HG02938 (cell line): Measurements from ENCODE around the gene FCN2.
"Not testable (repeated sequence)": the region's sequence is repeated elsewhere in the genome, so short reads cannot be mapped to it uniquely, and the experiment has no call there.

Experiments
- ATAC-seq: cut with Tn5 transposase; IDR thresholded peaks from one replicate; pipeline ENCODE4 v1.9.1; 2021; ENCODE audit warnings: mild to moderate bottlenecking, moderate library complexity; ENCODE audit not compliant: unreplicated experiment

The FCN2 gene

DNA sequence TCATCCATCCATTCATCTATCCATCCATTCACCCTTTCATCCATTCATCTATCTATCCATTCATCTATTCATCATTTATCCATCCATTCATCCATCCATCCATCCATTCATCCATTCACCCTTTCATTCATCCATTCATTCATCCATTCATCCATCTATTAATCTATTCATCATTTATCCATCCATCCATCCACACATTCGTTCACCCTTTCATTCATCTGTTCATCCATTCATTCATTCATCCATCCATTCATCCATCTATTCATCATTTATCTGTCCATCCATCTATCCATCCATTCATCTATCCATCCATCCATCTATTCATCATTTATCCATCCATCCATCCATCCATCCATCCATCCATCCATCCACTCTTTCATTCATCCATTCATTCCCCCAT, 33.9 kb upstream of the FCN2 start:
- no peak for ATAC-seq

DNA sequence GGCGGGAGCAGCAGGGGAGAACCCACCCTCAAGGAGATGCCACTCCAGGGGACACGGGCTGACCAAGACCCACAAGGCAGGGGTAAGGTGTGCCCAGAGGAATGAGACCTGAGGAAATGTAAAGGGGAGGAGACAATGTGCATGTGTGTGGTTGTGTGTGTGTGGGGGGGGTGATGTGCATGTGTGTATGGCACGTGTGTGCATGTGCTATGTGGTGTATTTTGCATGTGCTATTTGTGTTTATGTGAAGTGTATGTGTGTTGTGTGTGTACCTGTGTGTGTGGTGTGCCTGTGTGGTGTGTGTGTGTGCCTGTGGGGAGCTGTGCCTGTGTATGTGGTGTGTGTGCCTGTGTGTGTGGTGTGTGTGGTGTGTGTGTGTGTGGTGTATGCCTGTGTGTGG, 33.5 kb upstream of the FCN2 start:
- ATAC-seq: no peak

DNA sequence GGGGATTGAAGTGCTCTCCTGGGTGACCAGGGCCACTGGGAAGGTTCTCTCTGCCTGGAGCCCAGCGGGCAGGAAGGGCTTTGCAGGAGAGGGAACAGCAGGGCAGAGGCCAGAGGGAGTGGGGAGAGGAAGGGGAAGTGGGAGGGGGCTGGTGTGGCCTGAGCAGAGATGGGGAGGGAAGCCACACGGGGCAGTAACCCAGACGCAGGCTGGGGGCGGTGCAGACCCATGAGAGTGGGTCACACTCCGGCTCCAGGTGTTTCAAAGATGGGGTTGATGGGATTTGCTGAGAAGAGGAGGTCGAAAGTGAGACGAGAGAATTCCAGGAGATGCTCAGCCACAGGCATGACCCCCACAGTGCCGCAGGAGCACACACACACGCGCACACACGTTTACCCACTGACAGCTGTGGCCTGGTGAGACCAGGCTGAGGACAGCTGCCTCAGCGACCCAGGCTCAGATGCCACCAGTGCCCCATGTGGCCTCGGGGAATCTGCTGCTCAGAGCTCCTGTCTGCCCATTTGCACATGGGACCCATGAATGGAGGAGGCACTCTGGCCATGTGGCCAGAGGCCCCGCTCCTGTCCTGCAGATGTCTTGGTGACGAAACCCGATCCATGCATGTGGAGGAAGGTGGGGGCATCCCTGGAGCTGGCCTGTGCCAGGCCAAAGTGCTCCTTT, 32.7 kb upstream of the FCN2 start:
- no peak for ATAC-seq

DNA sequence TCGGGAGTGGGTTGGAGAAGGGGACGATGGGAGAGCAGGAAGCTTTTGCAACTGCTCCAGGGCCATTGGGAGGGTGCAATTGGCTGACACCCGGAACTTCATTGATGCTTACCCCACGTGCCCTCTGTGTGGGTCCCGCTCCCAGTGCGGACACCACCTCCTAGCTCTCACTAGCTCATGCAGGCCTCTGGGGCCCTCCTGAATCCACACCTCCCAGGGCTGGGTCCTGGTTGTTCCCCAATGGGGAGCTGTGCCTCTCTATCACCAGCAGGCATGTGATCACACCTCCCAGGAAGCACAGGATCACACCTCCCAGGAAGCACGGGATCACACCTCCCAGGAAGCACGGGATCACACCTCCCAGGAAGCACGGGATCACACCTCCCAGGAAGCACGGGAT, 32.1 kb upstream of the FCN2 start:
- ATAC-seq: no peak

DNA sequence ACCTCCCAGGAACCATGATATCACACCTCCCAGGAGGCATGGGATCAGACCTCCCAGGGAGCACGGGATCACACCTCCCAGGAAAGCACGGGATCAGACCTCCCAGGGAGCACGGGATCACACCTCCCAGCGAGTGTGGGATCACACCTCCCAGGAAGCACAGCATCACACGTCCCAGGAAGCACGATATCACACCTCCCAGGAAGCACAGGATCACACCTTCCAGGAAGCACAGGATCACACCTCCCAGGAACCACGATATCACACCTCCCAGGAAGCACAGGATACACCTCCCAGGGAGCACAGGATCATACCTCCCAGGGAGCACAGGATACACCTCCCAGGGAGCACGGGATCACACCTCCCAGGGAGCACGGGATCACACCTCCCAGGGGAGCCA, 30.0 kb upstream of the FCN2 start:
- ATAC-seq: no peak

DNA sequence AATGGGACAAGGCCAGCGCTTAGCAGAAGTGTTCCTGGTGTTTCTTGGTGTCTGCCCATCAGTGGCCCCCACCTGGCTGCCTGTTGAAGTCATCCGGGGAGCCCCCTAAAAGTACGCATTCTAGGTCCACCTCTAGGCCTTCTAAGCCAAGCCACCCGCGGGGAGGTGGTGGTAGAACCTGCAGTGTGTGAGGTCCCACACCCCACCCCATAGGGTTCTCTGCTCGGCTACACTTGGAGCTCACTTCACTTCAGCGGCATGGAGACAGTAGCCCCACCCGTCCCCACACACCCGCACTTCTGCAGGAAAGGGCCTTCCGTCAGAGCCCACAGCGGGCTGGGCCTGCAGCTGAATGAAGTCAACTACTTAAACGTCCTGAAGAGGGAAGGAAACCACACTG, 29.6 kb upstream of the FCN2 start:
- no peak for ATAC-seq

DNA sequence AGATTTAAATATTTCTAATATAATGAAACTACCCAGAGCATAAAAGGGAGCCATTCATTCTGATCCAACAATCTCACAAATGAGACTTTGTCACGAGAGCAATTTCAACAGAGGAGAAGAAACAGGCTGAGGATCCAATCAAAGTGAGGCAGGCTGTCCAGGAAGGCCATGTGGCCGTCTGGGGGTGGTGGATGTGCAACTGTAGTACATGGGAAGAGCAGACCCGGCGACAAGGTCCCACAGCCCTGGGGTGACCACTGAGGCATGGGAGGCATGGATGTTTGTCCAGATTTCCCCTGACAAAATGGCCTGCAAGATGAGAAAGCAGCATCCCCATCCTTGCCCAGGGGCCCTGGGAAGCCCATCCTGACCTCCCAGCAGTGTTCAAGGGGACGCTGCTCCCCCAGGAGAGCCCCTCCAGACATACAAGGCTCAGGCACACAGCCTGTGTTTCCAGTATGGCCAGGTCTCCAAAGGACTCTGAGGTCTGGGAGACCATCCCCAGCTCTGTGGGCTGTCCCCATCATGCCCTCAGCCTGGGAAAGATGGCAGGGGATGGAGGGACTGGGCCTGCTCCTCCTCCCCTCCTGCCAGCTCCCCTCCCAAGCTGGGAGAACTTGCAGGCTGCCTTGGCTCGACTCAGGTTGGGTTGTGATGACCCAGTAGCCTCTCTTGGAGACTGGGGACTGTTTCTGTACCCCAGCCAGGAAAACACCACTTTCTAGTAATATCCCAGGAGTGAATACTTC, 27.5 kb upstream of the FCN2 start:
- no peak for ATAC-seq

DNA sequence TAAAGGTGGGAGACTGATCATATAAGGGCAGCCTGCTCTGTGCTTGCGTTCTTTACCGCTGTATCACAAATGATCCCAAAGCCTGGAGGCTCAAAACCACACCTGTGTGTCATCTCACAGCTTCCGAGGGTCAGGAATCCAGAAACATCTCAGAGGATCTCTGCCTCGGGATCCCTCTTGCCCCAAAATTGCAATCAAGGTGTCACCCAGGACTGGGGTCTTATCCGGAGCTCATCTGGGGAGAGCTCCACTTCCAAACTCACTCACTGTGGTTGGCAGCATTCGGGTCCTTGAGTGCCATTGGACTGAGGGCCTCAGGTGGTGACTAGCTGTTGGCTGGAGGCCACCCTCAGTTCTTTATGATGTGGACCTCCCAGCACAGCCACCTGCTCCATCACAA, 26.7 kb upstream of the FCN2 start:
- no peak for ATAC-seq

DNA sequence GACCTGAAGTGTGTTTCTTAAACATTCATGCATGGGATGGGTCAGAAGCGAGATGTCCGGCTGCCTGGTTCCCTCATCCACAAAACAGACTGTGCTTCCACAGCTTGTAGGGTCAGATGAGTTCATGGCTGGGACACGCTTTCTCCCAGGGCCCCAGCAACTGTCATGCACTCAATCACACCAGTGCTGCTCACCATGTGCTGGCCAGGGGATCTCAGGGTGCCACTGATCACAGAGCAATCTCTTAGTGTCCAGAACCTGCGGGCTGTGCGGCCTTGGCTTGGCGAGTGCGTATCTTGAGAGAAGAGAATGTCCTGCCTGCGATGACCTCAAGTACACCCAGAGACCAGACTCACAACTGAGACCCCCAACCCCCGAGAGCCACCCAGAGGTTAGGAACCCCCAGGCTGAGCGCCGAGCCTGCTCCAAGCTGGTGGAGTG, 26.0 kb upstream of the FCN2 start:
- no peak for ATAC-seq

DNA sequence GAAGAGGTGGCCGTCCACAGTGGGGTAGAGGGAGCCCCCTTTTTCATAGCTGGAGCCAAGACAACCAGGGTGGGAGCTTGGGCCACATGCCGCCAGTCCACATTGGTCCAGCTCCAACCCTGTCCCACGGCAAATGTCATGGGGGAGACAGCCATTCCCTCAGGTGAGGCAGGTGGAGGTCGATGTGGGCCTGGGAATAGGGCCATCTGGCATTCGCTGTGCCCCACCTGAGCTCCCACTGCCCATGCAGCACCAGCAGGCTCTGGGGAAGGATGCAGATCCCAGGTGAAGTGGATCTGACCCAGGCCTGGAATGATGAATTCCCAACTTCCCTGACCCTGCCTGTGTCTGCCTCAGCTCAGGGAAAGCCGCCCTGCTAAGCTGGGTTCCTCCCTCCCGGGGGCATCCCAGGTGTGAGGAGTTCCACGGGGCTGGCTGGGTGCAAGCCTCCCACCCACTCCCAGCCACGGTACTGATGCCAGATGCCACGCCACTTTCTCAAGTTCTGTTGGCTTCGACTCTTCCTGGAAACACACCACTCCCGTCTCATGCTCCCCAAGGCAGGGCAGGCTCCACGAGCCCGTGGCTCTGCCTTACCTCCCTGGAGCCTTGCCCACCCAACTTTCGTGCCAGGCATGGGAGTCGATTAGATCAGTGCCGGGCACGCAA, 25.2 kb upstream of the FCN2 start:
- ATAC-seq: no peak

DNA sequence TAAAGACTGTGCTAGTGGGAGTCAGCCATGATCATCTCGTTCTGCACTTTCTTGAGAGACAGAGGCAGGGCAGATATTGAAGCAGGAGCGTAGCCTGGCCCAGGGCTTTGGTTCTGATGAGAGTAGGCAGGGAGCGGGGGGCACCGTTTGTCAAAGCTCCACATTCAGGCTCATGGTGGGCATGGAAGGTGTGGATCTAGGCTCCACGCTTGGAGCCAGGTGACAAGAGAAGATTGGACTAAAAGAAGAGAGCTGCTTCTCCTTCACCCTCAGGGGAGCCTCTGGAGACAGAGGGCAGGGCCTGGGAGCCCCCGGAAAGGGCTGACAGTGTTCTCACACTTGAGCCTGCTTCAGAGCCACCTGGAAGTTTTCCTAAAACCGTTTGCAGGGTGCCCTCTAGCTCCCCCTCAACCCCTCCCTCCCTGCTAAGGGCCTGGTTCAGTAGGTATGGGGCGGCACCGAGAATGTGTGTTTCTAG, 24.7 kb upstream of the FCN2 start:
- no peak for ATAC-seq

DNA sequence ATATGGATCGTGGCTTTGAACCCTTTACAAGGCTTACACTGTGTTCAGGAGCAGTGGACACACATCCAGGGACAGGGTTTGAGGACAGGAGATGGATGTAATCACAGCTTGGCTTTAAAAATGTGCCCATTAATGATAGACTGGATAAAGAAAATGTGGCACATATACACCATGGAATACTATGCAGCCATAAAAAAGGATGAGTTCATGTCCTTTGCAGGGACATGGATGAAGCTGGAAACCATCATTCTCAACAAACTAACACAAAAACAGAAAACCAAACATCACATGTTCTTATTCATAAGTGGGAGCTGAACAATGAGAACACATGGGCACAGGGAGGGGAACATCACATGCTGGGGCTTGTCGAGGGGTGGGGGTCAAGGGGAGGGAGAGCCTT, 23.2 kb upstream of the FCN2 start:
- not testable (repeated sequence) for ATAC-seq

DNA sequence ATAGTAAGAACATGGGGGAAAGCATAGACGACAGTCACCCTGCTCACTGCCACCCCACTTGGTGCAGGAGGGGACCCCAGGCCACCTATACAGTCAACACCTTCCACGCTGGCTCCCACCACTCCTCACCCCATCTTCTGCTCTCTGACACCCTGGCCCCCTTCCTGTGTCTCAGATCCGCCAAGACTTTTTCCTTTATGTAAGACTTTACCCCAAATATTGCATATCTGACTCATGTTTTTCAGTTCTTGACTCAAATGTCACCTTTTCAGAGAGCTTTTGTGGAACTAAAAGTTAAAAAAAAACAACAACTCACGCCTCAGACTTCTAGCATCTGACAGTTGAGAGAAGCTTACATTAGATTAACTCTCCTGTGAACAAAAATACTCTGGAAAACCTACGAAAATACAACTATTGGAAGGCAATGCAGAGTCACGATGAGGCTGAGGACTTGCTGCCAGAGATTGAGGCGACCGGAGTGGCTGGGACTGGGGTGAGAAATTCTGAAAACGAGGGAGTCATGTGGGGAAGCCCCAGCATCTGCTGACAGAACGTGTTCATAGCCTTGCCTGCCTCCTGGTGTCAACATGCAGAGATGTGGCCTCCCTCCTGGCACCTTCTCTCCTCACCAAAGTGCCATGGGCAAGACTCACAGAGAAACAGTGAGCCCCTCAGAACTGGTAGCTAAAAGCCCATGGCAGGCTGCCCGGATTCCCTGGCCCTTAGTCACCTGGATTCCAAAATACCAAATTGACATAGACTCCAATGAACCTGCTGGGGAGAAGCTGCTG, 22.4 kb upstream of the FCN2 start:
- peak; percentile 71 for ATAC-seq

DNA sequence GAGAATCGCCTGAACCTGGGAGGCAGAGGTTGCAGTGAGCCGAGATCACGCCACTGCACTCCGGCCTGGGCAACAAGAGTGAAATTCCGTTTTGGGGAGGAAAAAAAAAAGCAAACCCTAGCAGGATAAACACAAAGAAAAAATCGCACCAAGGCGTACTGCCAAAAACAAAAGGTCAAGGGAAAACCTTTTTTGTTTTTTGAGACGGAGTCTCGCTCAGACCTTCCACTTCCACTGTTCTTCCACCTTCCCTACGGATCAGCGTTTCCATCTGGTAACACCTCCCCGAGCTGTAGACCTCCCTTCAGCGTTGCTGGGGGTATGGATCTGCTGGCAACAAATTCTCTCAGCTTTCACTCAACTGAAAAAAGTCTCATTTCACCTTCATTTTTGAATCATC, 20.1 kb upstream of the FCN2 start:
- no peak for ATAC-seq

DNA sequence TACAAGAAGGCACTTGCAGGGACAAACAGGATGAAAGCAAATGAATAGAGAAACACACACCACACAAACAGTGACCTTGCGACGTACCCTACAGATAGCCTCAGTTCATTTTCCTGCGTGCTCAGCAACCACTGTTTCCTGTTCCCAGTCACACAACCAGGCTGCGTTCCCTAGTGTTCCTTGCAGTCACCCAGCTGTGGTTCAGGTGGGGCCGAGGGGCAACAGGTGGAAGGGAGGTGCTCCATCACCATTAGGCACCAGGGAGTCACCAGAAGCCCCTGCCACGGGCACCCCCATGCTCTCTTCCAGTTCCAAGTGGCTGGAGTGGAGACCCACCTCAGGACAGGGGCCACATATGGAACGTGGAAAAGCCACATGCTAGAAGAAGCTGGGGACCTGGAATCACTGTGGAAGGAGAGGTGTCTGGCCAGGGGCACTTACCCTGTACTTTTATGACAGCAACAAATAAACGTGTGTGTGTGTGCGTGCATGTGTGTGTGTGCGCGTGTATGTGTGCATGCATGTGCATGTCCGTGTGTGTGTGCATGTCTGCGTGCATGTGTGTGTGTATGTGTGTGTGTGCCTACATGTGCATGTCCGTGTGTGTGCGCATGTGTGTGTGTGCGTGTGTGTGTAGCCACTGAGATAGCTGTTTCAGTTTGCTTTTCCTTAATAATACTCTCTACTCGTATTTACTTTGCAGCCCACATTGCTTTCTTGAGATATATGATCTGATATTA, 18.8 kb upstream of the FCN2 start:
- ATAC-seq: no peak

DNA sequence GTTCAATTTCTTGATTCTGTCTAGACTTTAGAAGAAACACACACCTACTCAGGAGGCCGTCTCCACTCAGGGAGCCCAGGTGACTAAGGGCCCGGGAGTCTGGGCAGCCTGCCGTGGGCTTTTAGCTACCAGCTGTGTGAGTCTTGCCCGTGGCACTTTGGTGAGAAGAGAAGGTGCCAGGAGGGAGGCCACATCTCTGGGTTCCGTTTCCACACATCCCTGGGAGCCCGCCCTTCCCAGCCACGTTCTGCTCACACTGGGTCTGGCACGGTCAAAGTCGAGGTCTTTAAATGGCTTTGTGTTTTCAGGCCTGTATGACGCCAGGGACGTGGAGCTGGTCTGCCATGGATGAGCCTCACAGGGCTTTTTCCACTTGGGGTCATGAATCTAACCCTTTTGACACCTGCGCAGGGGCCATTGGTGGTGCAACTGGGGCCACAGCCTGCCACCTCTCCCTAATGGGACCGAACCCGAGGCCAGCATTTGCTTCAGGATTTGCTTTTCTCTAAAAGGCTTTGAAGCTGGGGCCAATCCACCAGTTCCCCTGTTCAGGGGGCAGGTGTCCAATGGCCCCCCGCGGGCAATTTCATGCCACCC, 17.2 kb upstream of the FCN2 start:
- ATAC-seq: no peak

DNA sequence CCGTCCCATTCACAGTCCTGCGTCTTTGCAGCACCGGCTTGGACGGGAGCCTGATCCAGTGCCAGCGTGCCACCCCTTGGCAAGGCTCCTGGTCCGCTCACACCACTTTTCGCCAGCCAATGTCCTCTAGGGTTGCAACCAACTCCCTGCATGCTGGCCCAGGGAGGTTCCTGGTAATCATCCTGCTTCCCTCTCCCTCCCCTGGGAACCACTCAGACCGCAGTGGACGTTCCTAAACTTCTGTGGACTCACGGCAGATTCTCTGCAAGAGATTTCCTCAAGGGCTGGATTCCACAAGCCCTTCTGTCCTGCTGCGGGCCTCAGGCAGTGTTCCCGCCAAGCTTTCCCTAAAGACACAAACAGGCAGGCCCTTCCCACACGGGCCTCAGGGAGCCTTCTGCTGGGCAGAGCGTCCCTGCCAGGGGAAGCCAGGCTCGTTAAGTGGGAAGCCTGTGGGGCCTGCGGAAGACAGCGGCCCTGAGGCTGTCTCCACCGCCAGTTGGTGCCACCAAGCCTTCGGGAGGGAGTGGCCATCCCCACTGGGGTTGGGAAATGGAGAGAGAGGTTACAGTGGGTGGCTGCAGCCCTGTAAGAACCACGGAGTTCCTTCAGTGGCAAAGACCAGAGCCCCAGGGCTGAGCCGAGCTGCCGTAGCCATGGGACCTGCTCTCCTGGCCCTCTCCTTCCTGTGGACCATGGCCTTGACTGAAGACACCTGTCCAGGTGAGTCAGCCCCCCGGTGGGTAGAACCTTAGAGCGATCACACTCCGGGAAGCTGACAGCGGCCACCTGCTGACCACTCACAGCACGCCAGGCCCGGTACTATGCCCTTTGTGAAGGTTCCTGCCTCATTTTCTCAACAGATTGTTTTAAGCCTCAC, 16.4 kb upstream of the FCN2 start:
- no peak for ATAC-seq

DNA sequence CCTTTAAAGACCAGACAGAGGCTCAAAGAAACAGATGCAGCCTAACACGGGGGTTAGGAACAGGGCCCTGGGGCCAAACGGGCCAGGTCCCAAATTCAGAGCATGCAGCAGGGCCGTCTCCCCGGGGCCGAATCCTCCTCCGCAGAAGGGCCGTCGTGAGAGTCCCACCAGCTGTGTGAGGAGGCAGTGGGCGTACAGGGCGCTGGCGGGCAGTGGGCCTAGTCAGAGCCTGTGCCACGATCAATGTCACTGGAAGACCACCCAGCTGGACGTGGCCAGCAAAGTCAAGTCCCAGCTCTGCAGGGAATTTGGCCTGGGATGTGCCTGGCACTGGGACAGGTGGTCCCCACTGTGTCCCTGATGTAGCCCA, 15.8 kb upstream of the FCN2 start:
- ATAC-seq: no peak
